Measurements from ENCODE around the gene TLCD3A. TPM values are rescaled to one million over a fixed set of nuclear protein-coding genes. Genes with fewer than 3 reads are reported as not detected.
A peak's percentile ranks its signal among the peaks of the same experiment; 100 is the strongest.

Gene TLCD3A
- total RNA-seq, 1 donor from 2014 or later = 28.2 TPM

GRCh38 chr17:688100-688989 is 44.1 kb upstream of the TLCD3A start:
- TF ChIP-seq, protein P1, sequence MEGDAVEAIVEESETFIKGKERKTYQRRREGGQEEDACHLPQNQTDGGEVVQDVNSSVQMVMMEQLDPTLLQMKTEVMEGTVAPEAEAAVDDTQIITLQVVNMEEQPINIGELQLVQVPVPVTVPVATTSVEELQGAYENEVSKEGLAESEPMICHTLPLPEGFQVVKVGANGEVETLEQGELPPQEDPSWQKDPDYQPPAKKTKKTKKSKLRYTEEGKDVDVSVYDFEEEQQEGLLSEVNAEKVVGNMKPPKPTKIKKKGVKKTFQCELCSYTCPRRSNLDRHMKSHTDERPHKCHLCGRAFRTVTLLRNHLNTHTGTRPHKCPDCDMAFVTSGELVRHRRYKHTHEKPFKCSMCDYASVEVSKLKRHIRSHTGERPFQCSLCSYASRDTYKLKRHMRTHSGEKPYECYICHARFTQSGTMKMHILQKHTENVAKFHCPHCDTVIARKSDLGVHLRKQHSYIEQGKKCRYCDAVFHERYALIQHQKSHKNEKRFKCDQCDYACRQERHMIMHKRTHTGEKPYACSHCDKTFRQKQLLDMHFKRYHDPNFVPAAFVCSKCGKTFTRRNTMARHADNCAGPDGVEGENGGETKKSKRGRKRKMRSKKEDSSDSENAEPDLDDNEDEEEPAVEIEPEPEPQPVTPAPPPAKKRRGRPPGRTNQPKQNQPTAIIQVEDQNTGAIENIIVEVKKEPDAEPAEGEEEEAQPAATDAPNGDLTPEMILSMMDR (IDR thresholded peaks at IDR 0.05) = peak; percentile 71
- H3K27me3 Mint-ChIP-seq (ENCODE audit: low read depth) = no peaks in the 10 kb centered on the region

DNA sequence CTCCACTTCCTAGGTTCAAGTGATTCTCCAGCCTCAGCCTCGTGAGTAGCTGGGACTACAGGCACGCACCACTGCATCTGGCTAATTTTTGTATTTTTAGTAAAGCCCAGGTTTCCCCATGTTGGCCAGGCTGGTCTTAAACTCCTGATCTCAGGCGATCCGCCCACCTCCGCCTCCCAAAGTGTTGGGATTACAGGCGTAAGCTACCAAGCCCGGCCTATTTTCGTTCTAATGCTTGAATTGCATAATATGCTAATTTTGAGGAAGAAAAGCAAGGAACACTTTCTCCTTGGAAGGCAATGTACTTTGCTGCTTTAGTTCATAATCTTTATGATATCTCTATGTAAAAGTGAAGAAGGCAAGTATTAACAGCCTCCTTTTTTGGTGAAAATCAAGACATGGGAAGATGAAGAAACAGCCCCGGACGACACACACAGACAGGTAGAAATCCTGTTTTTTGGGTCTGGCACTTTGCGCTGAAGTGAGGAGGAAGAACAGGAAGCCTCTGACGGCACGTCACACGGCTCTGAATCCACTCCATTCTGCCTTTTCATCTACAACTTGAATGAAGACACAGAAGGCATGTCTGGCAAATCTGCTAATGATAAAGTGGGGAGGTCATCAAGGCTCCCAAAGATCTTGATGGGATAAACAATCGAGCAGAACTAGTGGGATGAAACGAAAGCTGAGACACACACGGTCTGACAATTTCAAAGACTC is 42.7 kb upstream of the TLCD3A start:
- H3K36me3 Mint-ChIP-seq (ENCODE audit: low read depth) = peaks cover 16% of the 10 kb centered on the region
- DNase-seq (ENCODE audit: low spot score) = no peak
- no peaks in the 10 kb centered on the region for H3K27me3 Mint-ChIP-seq (ENCODE audit: low read depth)
- no peaks in the 10 kb centered on the region for H3K9me3 Mint-ChIP-seq (ENCODE audit: low read depth)
- no peak overlapping the region for H3K4me3 Mint-ChIP-seq (ENCODE audit: unreplicated experiment)
- peaks cover 42% of the 10 kb centered on the region for H3K4me1 Mint-ChIP-seq (ENCODE audit: low read depth)
- H3K27ac Mint-ChIP-seq (ENCODE audit: unreplicated experiment) = no peak overlapping the region
- TF ChIP-seq, protein P1 (IDR thresholded peaks at IDR 0.05) = no peak

More at GRCh38 chr17:688100-688989, 44.1 kb upstream of the TLCD3A start:
- peaks cover 19% of the 10 kb centered on the region for H3K36me3 Mint-ChIP-seq (ENCODE audit: low read depth)
- H3K9me3 Mint-ChIP-seq (ENCODE audit: low read depth) = no peaks in the 10 kb centered on the region
- H3K27ac Mint-ChIP-seq (ENCODE audit: unreplicated experiment) = no peak overlapping the region
- no peak overlapping the region for H3K4me3 Mint-ChIP-seq (ENCODE audit: unreplicated experiment)
- H3K4me1 Mint-ChIP-seq (ENCODE audit: low read depth) = peaks cover 31% of the 10 kb centered on the region
- DNase-seq (ENCODE audit: low spot score) = no peak

- TF ChIP-seq, protein P1 (IDR thresholded peaks at IDR 0.05) = no peak
- DNase-seq (ENCODE audit: low spot score) = no peak
- Mint-ChIP-seq H3K27ac (ENCODE audit: unreplicated experiment) (no peak overlapping the region), H3K4me1 (ENCODE audit: low read depth) (peaks cover 48% of the 10 kb centered on the region), H3K36me3 (ENCODE audit: low read depth) (peaks cover 15% of the 10 kb centered on the region), H3K9me3 (ENCODE audit: low read depth) (no peaks in the 10 kb centered on the region), H3K4me3 (ENCODE audit: unreplicated experiment) (no peak overlapping the region), H3K27me3 (ENCODE audit: low read depth) (no peaks in the 10 kb centered on the region)
These were observed 42.0 kb upstream of the TLCD3A start for GRCh38 chr17:690361-690760.

GRCh38 chr17:691423-691822 is 41.0 kb upstream of the TLCD3A start:
- H3K4me1 Mint-ChIP-seq (ENCODE audit: low read depth) = peaks cover 57% of the 10 kb centered on the region
- no peak for DNase-seq (ENCODE audit: low spot score)
- H3K27ac Mint-ChIP-seq (ENCODE audit: unreplicated experiment) = peak overlapping the region; percentile 96

DNA sequence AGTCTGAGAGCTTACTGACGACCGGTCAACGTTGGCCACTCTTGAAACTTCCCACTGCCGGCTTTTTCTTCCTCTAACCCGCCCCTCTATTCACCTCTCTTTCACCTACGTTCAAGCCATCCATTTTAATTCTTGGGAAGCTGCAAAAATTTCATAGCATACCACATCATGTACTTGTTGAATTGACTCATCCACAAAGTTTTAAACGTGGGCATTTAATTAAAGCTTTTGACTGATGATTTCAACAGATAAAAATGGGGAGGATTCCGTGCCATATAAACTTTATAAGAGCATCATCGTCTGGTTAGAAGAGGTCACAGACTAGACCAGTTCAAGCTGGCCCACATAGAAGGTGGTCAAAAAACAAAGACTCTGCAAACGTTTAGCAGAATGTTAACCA is 40.3 kb upstream of the TLCD3A start:
- Mint-ChIP-seq H3K27ac (ENCODE audit: unreplicated experiment) (peak overlapping the region; percentile 96), H3K4me1 (ENCODE audit: low read depth) (peaks cover 58% of the 10 kb centered on the region), H3K4me3 (ENCODE audit: unreplicated experiment) (no peak overlapping the region), H3K27me3 (ENCODE audit: low read depth) (no peaks in the 10 kb centered on the region), H3K36me3 (ENCODE audit: low read depth) (peaks cover 21% of the 10 kb centered on the region), H3K9me3 (ENCODE audit: low read depth) (no peaks in the 10 kb centered on the region)
- TF ChIP-seq, protein P1 (IDR thresholded peaks at IDR 0.05) = no peak
- DNase-seq (ENCODE audit: low spot score) = no peak

More at GRCh38 chr17:691423-691822, 41.0 kb upstream of the TLCD3A start:
- H3K36me3 Mint-ChIP-seq (ENCODE audit: low read depth) = peaks cover 18% of the 10 kb centered on the region
- no peaks in the 10 kb centered on the region for H3K27me3 Mint-ChIP-seq (ENCODE audit: low read depth)
- TF ChIP-seq, protein P1 (IDR thresholded peaks at IDR 0.05) = no peak
- no peak overlapping the region for H3K4me3 Mint-ChIP-seq (ENCODE audit: unreplicated experiment)
- no peaks in the 10 kb centered on the region for H3K9me3 Mint-ChIP-seq (ENCODE audit: low read depth)

All from chondrocyte (in vitro differentiated cells).